ENCODE measurements around the gene CCM2. TPM values are rescaled to one million over a fixed set of nuclear protein-coding genes. Genes with fewer than 3 reads are reported as not detected.

Gene CCM2
- total RNA-seq, 1 donor from 2014 or later, result 33.8 TPM

DNA sequence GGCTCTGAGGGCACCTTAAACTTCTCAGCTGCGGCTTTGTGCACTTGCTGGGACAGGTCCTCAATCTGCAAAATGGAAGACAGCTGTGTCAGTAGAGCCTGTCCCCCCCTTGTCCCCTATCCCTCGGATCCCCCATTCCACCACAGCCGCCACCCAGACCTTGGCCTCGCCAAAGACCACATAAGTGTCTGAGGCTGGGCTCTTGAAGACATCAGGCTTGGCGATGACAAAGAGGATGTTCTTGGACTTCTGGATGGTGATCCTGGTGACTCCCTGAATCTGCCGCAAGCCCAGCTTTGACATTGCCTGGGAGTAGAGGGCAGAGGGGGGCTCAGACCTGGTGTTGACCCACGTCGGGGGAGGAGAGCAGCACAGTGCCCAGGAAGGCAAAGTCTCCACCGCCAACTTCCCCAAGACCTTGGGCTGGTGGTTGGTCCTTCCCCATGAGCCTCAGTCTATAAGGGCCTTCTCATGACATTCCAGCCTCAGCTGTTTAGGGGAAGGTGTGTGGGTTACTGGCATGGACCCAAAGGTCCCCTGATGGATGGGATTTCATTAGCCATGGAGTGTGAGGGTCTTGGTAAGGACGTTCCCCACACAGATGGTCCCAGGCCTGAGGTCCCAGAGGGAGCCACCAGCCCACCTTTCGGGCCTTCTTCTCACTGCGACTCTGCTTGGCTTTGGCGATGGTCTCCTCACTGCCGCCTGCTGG, 81.1 kb downstream of the CCM2 start:
- Mint-ChIP-seq H3K9me3 (no peaks in the 10 kb centered on the region), H3K4me3 (no peak overlapping the region), H3K36me3 (no peaks in the 10 kb centered on the region), H3K27ac (no peak overlapping the region), H3K4me1 (ENCODE audit: unreplicated experiment) (no peaks in the 10 kb centered on the region), H3K27me3 (no peaks in the 10 kb centered on the region)
- DNase-seq (ENCODE audit: extremely low spot score, unreplicated experiment), result no peak
- TF ChIP-seq, protein P1, sequence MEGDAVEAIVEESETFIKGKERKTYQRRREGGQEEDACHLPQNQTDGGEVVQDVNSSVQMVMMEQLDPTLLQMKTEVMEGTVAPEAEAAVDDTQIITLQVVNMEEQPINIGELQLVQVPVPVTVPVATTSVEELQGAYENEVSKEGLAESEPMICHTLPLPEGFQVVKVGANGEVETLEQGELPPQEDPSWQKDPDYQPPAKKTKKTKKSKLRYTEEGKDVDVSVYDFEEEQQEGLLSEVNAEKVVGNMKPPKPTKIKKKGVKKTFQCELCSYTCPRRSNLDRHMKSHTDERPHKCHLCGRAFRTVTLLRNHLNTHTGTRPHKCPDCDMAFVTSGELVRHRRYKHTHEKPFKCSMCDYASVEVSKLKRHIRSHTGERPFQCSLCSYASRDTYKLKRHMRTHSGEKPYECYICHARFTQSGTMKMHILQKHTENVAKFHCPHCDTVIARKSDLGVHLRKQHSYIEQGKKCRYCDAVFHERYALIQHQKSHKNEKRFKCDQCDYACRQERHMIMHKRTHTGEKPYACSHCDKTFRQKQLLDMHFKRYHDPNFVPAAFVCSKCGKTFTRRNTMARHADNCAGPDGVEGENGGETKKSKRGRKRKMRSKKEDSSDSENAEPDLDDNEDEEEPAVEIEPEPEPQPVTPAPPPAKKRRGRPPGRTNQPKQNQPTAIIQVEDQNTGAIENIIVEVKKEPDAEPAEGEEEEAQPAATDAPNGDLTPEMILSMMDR (conservative IDR thresholded peaks at IDR 0.05), result no peak

DNA sequence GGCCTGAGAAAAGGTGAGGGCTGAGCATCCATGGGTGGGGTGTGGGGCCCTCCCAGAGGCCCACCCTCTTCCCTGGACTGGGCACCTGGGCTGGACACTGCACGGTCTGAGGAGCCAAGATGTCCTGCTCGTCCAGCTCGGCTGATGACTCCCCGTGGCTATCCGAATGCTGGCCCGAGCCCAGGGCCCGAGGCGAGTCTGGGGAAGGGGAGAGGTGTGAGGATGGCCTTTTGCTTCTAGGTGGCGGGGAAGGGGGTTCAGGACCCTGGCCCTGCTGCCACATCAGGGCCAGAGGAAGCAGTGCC, 81.6 kb downstream of the CCM2 start:
- TF ChIP-seq, protein P1 (conservative IDR thresholded peaks at IDR 0.05), result no peak
- no peaks in the 10 kb centered on the region for H3K36me3 Mint-ChIP-seq
- DNase-seq (ENCODE audit: extremely low spot score, unreplicated experiment), result no peak
- no peaks in the 10 kb centered on the region for H3K4me1 Mint-ChIP-seq (ENCODE audit: unreplicated experiment)
- no peak overlapping the region for H3K4me3 Mint-ChIP-seq
- no peaks in the 10 kb centered on the region for H3K9me3 Mint-ChIP-seq
- no peak overlapping the region for H3K27ac Mint-ChIP-seq
- H3K27me3 Mint-ChIP-seq, result no peaks in the 10 kb centered on the region

DNA sequence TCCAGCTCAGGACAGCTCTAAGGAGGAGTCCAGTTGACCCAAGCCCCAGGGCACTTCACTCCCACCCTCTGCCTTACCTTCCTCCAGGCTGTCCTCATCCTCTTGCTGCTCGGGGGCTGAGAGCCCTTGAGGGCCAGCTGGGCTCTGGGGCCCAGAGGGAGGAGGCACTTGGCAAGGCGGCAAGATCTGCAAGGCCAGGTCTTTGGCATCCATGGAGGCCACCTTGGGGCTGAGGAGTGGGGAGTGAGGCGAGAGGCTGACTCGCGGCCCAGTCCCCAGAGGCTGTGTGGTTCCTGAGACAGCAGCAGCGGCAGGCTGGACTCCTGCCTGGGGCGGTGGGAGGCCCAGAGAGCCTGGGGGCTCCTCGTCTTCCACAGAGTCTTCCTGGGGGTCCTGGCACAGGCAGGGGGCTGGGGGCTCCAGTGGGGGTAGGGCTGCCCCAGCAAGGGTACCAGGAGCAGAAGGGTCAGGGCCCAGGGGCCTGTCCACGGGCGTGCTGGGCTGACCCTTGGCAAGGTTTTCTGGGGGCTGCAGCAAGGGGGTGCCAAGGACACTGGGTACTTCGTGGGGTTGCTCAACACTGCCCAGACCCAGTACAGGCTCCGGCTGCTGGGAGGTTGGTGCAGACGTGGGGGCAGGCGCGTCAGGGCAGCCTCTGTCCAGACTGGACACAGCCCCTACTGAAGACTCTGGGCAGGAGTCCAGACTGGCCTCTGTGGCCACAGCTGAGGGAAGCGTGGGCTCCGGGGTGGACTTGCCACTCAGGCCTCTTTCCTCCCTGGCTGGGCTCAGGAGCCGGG, 82.2 kb downstream of the CCM2 start:
- TF ChIP-seq, protein P1 (conservative IDR thresholded peaks at IDR 0.05), result no peak
- DNase-seq (ENCODE audit: extremely low spot score, unreplicated experiment), result no peak
- Mint-ChIP-seq H3K4me3 (no peak overlapping the region), H3K27ac (no peak overlapping the region), H3K36me3 (no peaks in the 10 kb centered on the region), H3K9me3 (no peaks in the 10 kb centered on the region), H3K4me1 (ENCODE audit: unreplicated experiment) (no peaks in the 10 kb centered on the region), H3K27me3 (no peaks in the 10 kb centered on the region)

DNA sequence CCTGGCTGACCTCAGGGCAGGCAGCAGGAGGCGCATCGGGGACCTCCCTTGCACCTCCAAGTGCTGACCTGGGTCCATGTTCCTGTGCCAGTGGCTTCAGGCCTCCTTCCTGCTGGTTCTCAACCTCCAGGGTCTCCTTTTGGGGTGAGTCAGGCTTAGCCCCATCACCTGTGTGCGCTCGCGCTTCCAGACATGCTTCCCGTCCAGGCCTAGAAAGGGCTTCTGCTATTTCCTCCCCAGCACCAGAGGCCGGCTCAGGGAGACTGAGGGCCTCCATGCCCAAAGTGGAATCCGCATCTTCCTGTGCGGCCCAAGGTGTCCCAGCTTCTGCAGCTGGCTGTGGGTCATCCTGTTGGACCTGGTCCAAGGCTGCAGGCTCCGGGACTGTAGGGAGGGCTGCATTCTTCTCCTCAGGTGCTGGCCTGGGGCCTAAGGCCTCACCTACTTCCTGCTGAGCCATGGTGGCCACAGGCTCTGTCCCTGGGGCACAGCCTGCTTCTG, 82.9 kb downstream of the CCM2 start:
- Mint-ChIP-seq H3K27me3 (no peaks in the 10 kb centered on the region), H3K27ac (no peak overlapping the region), H3K4me3 (no peak overlapping the region), H3K4me1 (ENCODE audit: unreplicated experiment) (no peaks in the 10 kb centered on the region), H3K9me3 (no peaks in the 10 kb centered on the region), H3K36me3 (no peaks in the 10 kb centered on the region)
- DNase-seq (ENCODE audit: extremely low spot score, unreplicated experiment), result no peak
- TF ChIP-seq, protein P1 (conservative IDR thresholded peaks at IDR 0.05), result no peak

DNA sequence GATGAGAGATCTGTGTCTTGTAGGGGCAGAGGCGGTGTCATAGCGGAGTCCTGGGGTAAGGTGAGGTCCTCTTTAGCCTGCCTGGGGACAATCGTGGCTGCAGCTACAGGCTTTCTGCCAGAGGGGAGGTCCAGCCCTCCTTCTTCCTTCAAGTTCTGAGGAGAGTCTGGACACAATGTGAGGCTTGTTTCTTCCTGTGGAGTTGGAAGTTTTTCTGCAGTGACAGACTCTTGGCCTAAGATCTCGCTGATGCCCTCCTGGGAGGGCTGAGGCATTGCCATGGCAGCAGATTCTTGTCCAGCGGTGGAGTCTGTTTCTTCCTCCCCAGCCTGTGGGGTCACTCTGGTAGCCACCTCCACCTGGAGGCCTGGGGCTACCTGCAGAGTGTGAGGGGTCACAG, 84.3 kb downstream of the CCM2 start:
- no peak overlapping the region for H3K27ac Mint-ChIP-seq
- no peaks in the 10 kb centered on the region for H3K9me3 Mint-ChIP-seq
- DNase-seq (ENCODE audit: extremely low spot score, unreplicated experiment), result no peak
- no peaks in the 10 kb centered on the region for H3K4me1 Mint-ChIP-seq (ENCODE audit: unreplicated experiment)
- H3K27me3 Mint-ChIP-seq, result peaks cover 1% of the 10 kb centered on the region
- peak overlapping the region; percentile 22 for H3K4me3 Mint-ChIP-seq
- TF ChIP-seq, protein P1 (conservative IDR thresholded peaks at IDR 0.05), result no peak
- H3K36me3 Mint-ChIP-seq, result no peaks in the 10 kb centered on the region

Data from type B pancreatic cell (in vitro differentiated cells).